Activated CD8-positive, alpha-beta memory T cell treated with anti-CD3 and anti-CD28 coated beads for 24 hours (primary cell): ENCODE measurements around the gene ARHGAP12.

Source experiments
- DNase-seq: peaks from one replicate; pipeline ENCODE4 v3.0.0-alpha.2; 2020

ARHGAP12 gene

GRCh38 chr10:31875608-31876007 lies 53.0 kb downstream of the ARHGAP12 start:
- DNase-seq: no peak

- DNase-seq: no peak
Measured at GRCh38 chr10:31873724-31874123, 54.9 kb downstream of the ARHGAP12 start.

GRCh38 chr10:31871266-31872065 lies 57.2 kb downstream of the ARHGAP12 start:
- no peak for DNase-seq

- no peak for DNase-seq
Measured at GRCh38 chr10:31867646-31868045, 61.0 kb downstream of the ARHGAP12 start.

GRCh38 chr10:31866118-31866670 lies 62.4 kb downstream of the ARHGAP12 start:
- DNase-seq: no peak

- DNase-seq: no peak
Measured at GRCh38 chr10:31864834-31865518, 63.7 kb downstream of the ARHGAP12 start.

- DNase-seq: no peak
Measured at GRCh38 chr10:31855033-31855432, 73.6 kb downstream of the ARHGAP12 start.

GRCh38 chr10:31853629-31854028 lies 75.0 kb downstream of the ARHGAP12 start:
- DNase-seq: no peak

- no peak for DNase-seq
Measured at GRCh38 chr10:31851216-31851615, 77.4 kb downstream of the ARHGAP12 start.

- DNase-seq: no peak
Measured at GRCh38 chr10:31847515-31847914, 81.1 kb downstream of the ARHGAP12 start.

- no peak for DNase-seq
Measured at GRCh38 chr10:31838709-31839108, 89.9 kb downstream of the ARHGAP12 start.

- no peak for DNase-seq
Measured at GRCh38 chr10:31838065-31838464, 90.6 kb downstream of the ARHGAP12 start.

- DNase-seq: no peak
Measured at GRCh38 chr10:31836569-31837406, 91.8 kb downstream of the ARHGAP12 start.

- DNase-seq: no peak
Measured at GRCh38 chr10:31833753-31834152, 94.9 kb downstream of the ARHGAP12 start.

GRCh38 chr10:31832261-31832660 lies 96.4 kb downstream of the ARHGAP12 start:
- no peak for DNase-seq

- no peak for DNase-seq
Measured at GRCh38 chr10:31830887-31831286, 97.7 kb downstream of the ARHGAP12 start.

GRCh38 chr10:31829776-31830175 lies 98.9 kb downstream of the ARHGAP12 start:
- no peak for DNase-seq

GRCh38 chr10:31823358-31823757 lies 105.3 kb downstream of the ARHGAP12 start:
- no peak for DNase-seq

GRCh38 chr10:31822616-31823318 lies 105.9 kb downstream of the ARHGAP12 start:
- DNase-seq: no peak

- no peak for DNase-seq
Measured at GRCh38 chr10:31822150-31822549, 106.5 kb downstream of the ARHGAP12 start.

GRCh38 chr10:31820778-31821369 lies 107.8 kb downstream of the ARHGAP12 start:
- DNase-seq: no peak

GRCh38 chr10:31820096-31820495 lies 108.5 kb downstream of the ARHGAP12 start:
- no peak for DNase-seq
